SK-N-SH treated with all-trans-retinoic acid at 6 μM for 48 hours (cell line): Measurements from ENCODE around the gene MAN1A1.

ENCODE experiments used
- ARNTL ChIP-seq: fragments of 450-650 bp; formaldehyde crosslinking; IDR thresholded peaks from 2 replicates; pipeline ENCODE4 v1.5.0; 2020; ENCODE audit warnings: low read depth, mild to moderate bottlenecking, moderate library complexity, borderline replicate concordance
- ISL1 ChIP-seq: fragments of 250-450 bp; sonication (Bioruptor Pico); IDR thresholded peaks from 2 replicates; pipeline ENCODE4 v2.1.2; 2022; ENCODE audit warnings: mild to moderate bottlenecking, moderate library complexity
- ZNF565 ChIP-seq: fragments of 450-650 bp; formaldehyde crosslinking; conservative IDR thresholded peaks from 2 replicates; pipeline ENCODE4 v1.5.0; 2020; ENCODE audit warnings: low read depth, mild to moderate bottlenecking, moderate library complexity
- ZNF8 ChIP-seq: fragments of 450-650 bp; formaldehyde crosslinking; IDR thresholded peaks from 2 replicates; pipeline ENCODE4 v1.5.0; 2020; ENCODE audit warnings: mild to moderate bottlenecking, moderate library complexity

DNA sequence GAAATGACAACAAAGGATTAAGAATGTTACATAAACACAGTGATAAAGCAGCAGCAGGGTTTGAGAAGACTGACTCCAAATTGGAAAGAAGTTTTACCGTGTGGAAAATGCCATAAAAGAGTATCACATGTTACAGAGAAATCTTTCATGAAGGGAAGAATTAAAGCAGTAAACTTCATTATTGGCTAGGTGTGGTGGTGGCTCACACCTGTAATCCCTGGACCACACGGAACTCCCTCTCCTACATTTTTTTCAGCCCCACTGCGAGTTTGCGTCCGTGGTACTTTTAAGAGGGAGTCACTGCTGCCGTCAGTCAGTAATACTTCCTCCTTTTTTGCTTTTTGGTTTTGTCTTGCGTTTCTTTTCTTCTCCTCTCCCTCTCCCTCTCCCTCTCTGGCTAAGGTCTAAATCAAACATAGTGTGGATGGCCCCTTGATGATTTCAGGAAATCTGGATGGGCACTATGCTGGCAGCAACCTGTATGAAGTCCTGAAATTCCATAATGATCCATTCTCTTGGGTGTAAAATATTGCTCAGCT, 112.3 kb downstream of the MAN1A1 start:
- TF ChIP-seq ZNF8 (CRISPR knock-in tag) = no peak
- TF ChIP-seq ISL1 (CRISPR knock-in tag) = no peak
- TF ChIP-seq ZNF565 = no peak
- no peak for TF ChIP-seq ARNTL (CRISPR knock-in tag)
